Adipose tissue (tissue), 3 donors: ENCODE data around the gene XIRP1. TPM values are rescaled to one million over a fixed set of nuclear protein-coding genes. Genes with fewer than 3 reads are reported as not detected.
A peak's percentile ranks its signal among the peaks of the same experiment; 100 is the strongest.
"Not testable (repeated sequence)": the region's sequence is repeated elsewhere in the genome, so short reads cannot be mapped to it uniquely, and the experiment has no call there.

ENCODE experiments used
- H3K27ac ChIP-seq: one replicate; pipeline ENCODE4 v1.5.1; 2013; ENCODE audit warnings: low read depth, low read length
- WGBS, 3 donors: extraction: QIAGEN DNeasy Blood & Tissue Kit; methylation state at CpG; one replicate each; pipeline ENCODE4 v1.1.7; 2013; 5-methylcytosine and 5-hydroxymethylcytosine counted together
- polyA plus RNA-seq, 3 donors: library from polyadenylated mRNA; stranded (reverse); fragments of 200-250 nt; gene quantifications; one replicate each; pipeline ENCODE4 v1.2.3, GENCODE V29; 2013
- donor health status: healthy with polysubstance abuse.
- donor health status: Bipolar disorder and iron deficiency.
- donor health status: healthy.

The XIRP1 gene
- polyA plus RNA-seq, 3 donors, result 0.37 to 0.67 (median 0.51) TPM

DNA sequence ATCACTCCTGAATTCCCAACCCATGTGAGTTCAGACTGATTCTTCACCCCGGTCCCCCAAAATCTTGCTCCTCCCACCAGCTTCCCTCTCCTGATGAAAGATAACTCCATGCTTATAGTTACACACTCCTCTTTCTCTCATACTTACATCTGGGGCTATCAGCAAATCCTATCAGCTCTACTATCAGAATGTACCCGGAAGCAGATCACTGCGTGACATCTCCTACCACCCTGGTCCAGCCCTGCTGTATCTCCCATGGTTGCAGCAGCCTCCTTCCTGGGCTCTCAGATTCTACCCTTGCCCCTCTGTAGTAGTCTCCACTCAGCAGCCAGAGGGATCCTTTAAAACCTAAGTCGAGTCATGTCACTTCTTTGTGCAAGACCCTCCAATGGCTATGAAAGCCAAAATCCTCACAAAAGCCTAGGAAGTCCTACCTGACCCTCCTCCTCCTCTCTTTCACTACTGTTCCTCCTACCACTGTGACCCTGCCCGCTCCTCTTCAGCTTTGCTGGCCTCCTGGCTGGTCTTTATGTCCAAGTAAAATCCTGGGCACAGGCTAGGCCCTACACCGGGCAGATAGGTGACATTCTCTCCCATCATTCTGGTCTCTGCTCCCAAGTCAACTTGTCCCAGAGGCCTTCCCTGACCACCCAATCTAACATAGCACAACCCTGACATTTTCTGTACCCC, 16.2 kb downstream of the XIRP1 start:
- 88 to 97% (median 93%) methylated on average over 6 of the region's 6 CpGs for WGBS, 3 donors

DNA sequence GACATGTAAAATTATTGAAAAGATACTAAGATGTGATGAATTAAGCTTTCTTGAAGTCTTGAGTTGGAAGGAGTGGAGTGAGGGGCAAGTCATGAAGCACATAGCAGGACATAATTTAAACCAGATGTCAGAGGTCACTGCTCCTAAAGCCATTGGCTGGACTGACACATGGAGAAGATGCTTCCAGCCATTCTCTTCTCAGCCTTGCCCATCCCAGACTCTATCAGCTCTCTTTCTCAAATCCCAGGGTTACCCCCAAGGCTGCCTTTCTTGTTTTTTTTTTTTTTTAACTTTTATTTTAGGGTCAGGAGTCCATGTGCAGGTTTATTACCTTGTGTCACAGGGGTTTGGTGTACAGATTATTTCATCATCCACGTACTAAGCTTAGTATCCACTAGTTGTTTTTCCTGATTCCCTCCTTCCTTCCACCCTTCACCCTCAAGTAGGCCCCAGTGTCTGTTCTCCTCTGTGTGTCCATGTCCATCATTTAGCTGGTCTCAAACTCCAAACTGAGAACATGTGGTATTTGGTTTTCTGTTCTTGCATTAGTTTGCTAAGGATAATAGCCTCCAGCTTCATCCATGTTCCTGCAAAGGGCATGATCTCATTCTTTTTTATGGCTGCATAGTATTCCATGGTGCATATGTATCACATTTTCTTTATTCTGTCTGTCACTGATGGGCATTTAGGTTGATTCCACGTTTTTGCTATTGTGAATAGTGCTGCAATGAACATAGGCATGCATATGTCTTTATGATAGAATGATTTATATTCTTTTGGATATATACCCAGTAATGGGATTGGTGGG, 18.9 kb downstream of the XIRP1 start:
- H3K27ac ChIP-seq, result no peak overlapping the region
- WGBS, 3 donors, result 66 to 78% (median 73%) methylated on average over 2 of the region's 2 CpGs

More for the DNA sequence above, 16.2 kb downstream of the XIRP1 start:
- no peak overlapping the region for H3K27ac ChIP-seq

DNA sequence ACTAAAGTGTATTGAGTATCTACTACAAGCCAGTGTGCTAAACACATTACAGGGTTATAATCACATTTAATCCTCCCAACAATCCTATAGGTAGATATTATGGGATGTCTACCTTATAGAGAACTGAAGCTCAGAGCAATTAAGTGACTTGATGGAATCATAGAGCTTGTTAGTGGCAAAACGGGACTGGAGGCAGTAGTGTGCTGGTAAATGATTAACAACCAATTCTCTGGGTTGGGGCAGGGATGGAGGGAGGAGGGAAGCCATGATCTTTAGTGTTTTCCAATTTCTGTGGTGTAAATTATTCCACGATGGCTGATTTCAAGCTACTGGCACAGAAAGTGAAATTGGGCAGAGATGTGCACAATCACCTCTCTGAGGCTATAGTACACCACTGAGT, 20.5 kb downstream of the XIRP1 start:
- H3K27ac ChIP-seq, result no peak overlapping the region
- 48 to 93% (median 83%) methylated on average over 2 of the region's 2 CpGs for WGBS, 3 donors

DNA sequence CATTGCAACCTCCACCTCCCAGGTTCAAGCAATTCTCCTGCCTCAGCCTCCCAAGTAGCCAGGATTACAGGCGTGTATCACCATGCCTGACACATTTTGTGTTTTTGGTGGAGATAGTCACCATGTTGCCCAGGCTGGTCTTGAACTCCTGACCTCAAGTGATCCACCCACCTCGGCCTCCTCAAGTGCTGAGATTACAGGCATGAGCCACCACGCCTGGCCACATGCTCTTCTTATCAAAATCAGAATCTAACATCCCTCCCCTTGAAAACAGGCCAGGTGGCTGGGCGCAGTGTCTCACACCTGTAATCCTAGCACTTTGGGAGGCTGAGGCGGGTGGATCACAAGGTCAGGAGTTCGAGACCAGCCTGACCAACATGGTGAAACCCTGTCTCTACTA, 21.5 kb downstream of the XIRP1 start:
- 88 to 91% (median 91%) methylated on average over 6 of the region's 6 CpGs for WGBS, 3 donors

DNA sequence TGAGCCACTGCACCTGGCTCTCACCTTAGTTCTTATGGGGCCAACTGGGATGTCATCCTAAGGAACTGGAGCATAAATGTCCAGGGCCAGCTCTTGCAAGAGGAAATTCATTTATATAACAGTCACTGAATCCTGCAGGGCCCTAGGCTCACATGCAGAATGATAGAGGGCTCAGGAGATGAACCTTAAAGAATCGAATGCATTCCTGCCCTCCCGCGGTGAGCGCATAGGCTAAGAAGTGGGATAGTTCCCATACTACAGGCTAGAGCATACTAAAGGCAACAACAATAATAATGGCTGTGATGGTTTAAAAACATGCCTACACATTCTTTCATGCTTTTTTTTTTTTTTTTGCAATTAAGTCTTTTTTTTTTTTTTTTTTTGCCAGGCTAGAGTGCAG, 21.9 kb downstream of the XIRP1 start:
- WGBS, 3 donors, result 87 to 94% (median 91%) methylated on average over 4 of the region's 4 CpGs
- no peak overlapping the region for H3K27ac ChIP-seq

More for the DNA sequence above, 21.5 kb downstream of the XIRP1 start:
- not testable (repeated sequence) for H3K27ac ChIP-seq

DNA sequence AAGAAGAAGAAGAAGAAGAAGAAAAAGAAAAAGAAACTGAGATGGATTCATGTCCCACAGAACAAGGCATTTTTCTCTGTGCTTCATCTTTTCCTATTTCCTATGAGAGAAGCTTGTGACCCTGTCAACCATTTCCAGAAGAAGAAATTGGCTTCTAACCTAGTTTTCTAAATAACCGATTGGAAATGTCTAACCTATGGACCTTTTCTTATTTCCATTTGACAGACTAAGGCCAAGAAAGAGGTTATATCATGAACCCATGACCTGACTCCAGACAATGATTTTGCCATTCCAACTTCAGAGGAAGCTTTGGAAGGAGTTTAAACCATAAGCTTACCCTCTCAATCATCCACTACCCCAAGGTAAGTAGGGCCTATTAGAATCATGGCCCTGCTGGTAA, 22.7 kb downstream of the XIRP1 start:
- no peak overlapping the region for H3K27ac ChIP-seq
- WGBS, 3 donors, result 53 to 76% (median 61%) methylated on average over 1 of the region's 1 CpG

DNA sequence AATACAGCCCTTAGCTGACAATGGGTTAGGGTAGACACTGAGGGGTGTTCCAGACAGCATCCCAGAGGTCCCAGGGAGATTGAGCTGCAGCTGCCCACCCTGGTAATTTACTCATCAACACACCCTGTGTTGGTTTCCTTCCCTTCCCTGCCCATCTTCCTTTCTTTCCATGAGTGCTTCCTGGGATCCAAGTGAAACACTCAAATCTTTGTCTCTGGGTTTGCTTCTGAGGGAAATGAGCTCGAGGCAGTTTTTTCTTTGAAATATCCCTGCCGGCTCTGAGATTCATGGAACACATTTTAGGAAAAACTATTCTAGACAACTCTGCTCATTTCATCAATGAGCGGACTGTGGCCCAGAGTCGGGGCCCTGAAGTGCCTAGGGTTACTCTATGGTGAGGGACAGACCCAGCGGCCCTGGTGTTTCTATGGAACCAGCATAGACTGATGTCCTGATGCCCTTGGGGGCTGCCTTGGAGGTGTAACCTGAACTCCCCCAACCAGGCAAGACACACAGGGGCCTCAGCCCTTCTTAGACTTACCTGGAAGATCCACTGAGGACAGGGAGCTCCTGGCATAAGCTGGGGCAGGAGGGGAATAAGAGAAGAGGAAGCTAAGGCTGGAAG, 24.1 kb downstream of the XIRP1 start:
- no peak overlapping the region for H3K27ac ChIP-seq
- WGBS, 3 donors, result 86 to 92% (median 89%) methylated on average over 5 of the region's 5 CpGs

DNA sequence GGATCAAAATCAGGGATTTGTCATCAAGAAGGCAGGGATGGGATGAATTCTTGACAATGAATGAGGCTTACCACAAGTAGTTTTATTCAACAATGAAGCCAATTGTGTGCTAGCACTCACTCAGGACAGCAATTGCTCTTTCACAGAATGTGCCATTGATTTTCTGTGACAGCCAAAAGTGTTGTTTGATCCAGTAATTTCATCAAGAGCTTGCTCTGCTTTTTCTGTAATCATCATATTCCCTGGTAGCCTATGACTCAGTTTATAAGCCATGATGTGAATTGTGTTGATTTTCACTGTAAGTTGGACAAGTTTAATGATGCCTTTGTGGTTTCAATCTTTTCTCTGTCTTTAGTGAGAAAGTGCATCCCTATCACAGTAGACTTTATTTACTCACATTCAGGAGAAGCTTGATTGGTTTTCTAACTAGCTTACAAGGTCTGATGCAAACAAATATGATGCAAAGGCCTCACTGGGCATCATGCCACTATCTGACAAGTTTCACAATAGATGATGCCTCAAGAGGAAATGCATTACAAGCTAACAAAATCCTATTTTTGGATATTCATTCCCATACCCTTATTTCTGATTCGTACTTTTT, 25.4 kb downstream of the XIRP1 start:
- WGBS, 3 donors, result 21 to 70% (median 26%) methylated on average over 1 of the region's 1 CpG
- no peak overlapping the region for H3K27ac ChIP-seq

DNA sequence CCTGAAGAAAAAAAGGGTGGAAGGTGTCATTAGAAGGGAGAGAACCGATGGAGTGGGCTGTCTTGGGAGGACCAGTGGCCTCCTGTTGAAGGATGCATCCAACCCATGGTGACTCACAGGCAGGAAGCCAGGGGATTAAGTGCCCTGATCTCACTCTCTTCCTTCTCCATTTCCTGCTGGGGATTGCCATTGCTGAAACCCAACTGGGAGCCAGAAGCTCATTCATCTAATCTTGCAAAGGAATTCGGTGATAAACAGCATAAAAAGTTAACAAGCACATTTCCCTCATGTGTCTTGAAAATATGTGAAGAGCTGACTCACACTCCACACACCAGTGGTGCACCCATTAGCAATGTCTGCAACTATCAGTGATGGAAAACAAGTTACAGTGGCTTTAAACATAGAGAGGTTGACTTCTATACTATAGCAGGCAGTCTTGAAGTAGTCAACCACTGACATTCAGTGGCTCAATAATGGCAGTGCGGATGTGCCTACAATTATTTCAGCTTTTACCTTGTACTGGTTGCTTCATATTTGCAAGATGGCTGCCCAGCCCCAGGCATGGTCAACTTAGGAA, 26.2 kb downstream of the XIRP1 start:
- no peak overlapping the region for H3K27ac ChIP-seq
- 56 to 68% (median 56%) methylated on average over 3 of the region's 3 CpGs for WGBS, 3 donors

DNA sequence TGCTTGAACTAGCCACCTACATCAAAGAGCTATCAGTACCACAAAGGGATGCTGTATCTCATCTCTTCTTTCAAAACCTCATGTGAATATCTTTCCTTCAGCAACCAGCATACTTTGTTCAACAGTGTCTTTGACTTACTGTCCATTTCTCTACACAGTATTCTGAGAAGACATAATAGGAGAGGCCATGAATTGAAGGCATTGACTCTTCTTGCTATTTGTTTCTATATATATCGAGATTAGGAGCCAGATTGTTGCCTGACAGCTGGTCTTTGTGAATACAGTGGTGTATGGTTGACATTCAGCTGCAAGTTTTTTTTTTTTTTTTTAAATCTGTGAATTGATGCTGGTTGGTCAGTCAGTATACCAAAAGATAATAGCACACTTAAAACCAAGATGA, 26.9 kb downstream of the XIRP1 start:
- no peak overlapping the region for H3K27ac ChIP-seq
- 73 to 93% (median 90%) methylated on average over 1 of the region's 1 CpG for WGBS, 3 donors

DNA sequence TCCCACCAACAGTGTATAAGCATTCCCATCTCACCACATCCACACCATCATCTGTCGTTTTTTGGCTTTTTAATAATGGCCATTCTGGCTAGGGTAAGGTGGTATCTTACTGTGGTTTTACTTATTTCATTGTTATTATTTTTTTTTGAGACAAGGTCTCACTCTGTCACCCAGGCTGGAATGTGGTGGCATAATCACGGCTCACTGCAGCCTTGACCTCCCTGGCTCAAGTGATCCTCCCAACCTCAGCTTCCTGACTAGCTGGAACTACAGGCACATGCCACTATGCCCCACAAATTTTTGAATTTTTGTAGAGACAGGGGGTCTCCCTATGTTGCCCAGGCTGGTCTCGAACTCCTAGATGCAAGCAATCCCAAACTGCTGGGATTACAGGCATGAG, 28.0 kb downstream of the XIRP1 start:
- WGBS, 3 donors, result 79 to 94% (median 91%) methylated on average over 3 of the region's 3 CpGs

DNA sequence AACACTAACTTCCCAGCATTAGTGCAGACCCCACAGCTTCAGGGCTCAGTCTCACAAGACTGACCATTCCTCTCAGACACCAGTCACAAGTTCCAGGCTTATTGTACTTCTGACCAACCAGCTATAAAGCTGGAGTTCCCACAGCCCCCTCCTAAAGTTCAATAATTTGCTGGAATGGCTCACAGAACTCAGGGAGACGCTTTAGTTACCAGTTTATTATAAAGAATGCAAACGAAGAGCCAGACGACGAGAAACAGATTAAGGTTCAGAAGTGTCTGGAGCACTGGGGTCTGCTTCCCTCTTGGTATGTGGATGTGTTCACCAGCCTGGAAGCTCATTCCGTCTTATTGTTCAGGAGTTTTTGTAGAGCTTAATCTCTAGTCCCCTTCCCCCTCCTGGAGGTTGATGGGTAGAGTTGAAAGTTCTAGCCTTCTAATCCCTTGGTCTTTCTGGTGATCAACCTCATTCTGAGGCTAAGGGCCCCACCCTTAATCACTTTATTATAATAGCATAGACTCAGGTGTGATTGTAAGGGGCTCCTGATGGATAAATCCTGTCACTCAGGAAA, 34.2 kb downstream of the XIRP1 start:
- 77 to 84% (median 78%) methylated on average over 5 of the region's 5 CpGs for WGBS, 3 donors

More for the DNA sequence above, 28.0 kb downstream of the XIRP1 start:
- H3K27ac ChIP-seq, result no peak overlapping the region

DNA sequence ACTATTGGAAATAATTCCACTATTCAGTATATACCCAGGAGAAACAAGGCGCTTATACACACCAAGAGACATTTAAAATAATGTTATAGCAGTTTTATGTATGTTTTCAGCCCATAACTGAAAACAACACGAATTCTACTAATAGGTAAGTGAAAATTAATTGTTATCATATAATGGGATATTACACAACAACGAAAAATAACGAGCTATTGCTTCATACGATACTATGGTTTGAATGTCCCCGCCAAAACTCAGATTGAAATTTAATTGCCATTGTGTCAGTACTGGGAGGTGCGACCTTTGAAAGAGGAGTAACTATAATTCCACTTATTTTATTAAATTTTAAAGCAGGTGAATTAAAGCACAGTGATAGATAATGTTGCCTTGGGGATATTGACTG, 35.0 kb downstream of the XIRP1 start:
- H3K27ac ChIP-seq, result no peak overlapping the region
- 84 to 89% (median 85%) methylated on average over 7 of the region's 7 CpGs for WGBS, 3 donors

More for the DNA sequence above, 34.2 kb downstream of the XIRP1 start:
- H3K27ac ChIP-seq, result no peak overlapping the region

DNA sequence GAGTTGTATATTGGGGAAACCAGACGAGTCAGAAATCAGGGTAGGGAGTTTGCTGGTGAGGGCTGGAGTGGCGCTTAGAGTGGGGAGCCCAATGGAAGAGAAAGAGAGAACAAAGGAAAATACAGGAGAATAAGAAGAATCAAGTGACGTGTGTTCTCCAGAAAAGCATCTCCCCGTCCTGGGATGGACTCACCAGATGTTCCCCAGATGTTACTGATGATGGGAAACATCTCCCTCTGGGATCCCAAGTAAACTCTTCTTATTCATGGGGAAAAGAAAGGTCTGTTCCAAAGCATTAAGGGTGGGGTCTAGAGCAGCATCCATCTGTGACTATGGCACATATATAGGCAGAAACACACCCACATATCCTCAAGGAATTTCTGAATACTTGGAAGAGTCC, 36.0 kb downstream of the XIRP1 start:
- WGBS, 3 donors, result 79 to 80% (median 80%) methylated on average over 4 of the region's 4 CpGs
- no peak overlapping the region for H3K27ac ChIP-seq

DNA sequence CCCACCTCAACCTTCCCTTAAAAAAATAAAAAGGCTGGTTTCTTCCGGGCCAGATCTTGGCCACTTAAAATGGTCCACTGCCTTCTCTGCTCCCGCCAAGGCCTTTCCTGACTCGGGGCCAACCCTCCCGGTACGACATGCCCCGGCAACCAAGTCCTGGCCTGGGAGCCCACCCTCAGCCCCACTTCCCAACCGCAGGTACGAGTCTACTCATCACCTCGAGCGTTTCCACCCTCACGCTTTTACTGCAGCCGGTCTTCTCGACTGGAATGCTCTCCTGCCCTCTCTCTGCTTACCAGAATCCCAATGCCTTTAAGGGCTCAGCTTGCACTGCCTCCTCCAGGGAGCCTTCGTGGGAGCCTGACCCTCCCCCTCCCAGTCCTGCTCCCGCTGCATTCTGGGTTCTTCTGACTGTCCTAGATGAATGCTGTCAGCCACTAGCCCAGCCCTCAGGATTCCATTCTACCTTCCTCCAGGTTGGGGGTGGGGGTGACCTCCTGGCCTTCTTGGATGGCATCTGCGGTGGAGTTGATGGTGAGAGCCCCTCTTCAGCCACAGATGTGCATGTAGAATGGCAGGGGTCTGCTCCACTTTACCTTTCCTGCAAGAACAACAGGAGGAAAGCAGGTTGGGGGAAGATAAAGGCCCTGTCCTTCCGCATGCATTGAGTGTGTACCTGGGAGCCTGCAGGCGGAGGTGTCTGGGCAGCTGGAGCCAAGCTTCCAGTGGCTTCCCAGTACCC, 37.9 kb downstream of the XIRP1 start:
- no peak overlapping the region for H3K27ac ChIP-seq
- 58 to 72% (median 63%) methylated on average over 18 of the region's 18 CpGs for WGBS, 3 donors

DNA sequence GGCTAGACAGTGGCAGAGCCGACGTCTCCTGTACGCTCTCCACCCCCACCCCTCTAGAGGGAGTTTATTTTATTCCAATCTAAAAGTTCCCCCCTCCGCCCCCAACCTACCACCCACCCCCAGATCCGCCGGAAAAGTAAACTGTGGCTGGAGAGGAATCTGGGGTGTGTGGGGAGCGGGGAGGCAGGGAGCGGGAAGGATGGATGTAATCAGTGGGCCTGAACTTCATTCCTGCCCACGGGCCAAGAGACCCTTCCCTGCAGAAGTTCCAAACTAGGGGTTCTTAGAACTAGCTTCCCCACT, 38.5 kb downstream of the XIRP1 start:
- peak overlapping the region; percentile 68 for H3K27ac ChIP-seq
- WGBS, 3 donors, result 32 to 46% (median 45%) methylated on average over 9 of the region's 9 CpGs

DNA sequence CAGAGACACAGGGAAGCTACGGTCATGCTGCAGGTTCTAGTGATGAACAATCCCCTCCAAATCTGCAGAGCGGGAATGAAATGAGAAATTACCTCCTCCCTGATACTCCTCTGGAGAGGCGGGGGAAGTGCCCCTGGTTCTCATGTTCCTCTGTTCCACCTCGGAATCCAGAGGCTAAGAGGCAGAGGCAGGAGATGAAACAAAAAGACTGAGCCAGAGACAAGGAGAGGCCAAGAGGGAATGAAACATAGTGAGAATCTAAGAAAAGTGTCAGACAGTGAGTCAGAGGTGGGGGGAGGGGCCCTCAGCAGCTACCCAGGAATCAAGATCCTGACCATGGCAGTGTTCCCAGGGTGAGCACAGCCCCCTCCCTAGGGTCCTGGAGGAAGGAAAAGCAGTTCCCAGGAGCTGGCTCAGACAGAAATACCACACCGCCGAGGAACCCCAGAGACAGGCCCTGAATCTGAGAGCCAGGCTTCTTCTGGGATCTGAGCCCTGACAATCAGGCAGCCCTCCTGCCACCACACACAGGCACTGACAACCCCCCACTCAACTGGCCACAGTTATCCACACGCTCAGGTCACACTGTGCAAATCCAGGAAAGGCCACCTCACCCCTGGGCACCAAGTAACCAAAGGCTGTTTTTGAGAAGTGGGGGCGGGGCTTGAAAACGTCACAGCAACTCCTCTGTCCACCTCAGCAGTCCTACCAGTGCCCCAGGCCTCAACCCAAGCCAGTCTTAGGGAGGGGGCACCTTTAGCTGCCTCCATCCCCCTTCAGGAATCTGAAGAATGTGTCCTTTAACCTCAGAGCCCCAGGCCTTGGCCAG, 41.4 kb downstream of the XIRP1 start:
- 25 to 31% (median 26%) methylated on average over 9 of the region's 9 CpGs for WGBS, 3 donors
- peak overlapping the region; percentile 93 for H3K27ac ChIP-seq
